Measurements from ENCODE around the gene NAT14.
"Not testable (repeated sequence)": the region's sequence is repeated elsewhere in the genome, so short reads cannot be mapped to it uniquely, and the experiment has no call there.

Gene NAT14

GRCh38 chr19:55484593-55485438 lies at the start of gene NAT14:
NAT14 (plus strand) TSS chr19:55485188; CDS start chr19:55485709, 521 bp downstream.
- DNase-seq, result peak; percentile 47 to 79

- no peak for DNase-seq
These were observed 48.1 kb upstream of the NAT14 start for GRCh38 chr19:55436847-55437246.

DNA sequence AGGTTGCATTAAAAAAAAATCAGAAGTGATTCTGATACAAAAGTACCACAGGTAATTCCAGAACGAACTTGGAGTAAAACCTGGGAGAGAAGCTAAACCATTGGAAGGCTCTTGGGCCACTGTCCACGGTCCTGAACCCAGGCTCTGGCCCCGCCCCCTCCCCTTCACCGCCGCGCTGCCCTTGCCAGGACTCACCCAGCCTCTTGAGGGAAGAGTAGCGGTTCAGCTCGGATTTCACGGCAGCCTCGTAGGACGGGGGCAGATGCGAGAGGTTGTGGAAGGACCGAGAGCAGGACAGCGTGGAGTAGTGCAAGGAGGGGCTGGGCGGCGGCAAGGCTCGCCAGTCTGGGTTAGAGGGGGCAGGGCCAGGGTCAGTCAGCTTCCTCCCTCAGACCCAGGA lies 47.6 kb upstream of the NAT14 start:
- peak in 1 of 2 experiments; percentile 42 for DNase-seq

GRCh38 chr19:55439052-55439451 lies 45.9 kb upstream of the NAT14 start:
- DNase-seq, result no peak

GRCh38 chr19:55440411-55441105 lies 44.4 kb upstream of the NAT14 start:
- DNase-seq, result no peak

GRCh38 chr19:55441319-55441691 lies 43.7 kb upstream of the NAT14 start:
- DNase-seq, result peak; percentile 33 to 63

GRCh38 chr19:55441692-55442321 lies 43.2 kb upstream of the NAT14 start:
- DNase-seq, result peak in 1 of 2 experiments; percentile 21

DNA sequence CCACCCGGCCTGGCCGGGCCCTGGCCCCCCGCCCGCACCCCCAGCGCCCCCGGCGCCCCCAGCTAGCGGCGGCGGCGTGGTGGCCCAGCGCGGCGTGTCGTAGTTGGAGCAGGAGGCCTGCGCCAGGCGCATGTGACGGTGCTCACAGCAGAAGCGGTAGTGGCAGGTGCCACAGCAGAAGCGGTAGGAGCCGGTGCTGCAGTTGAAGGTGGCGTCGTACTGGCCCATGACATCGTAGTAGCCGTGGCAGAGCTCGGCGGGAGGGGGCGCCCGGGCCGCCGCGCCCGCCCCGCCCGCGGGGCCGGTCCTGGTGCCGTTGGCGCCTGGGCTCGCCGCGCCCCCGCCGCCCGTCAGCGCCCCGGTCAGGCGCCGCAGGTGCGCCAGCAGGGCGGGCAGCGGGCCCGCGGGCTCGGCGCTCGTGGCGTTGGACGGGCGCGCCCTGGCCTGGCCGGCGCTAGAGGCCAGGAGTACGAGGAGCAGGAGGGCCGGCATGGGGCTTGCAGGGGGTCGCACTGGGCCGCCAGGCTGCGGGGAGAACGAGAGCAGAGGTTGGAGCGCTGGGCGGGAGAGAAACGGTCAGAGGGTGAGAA lies 42.5 kb upstream of the NAT14 start:
- DNase-seq, result peak in 1 of 2 experiments; percentile 40

GRCh38 chr19:55443045-55443823 lies 41.8 kb upstream of the NAT14 start, which contains the start of gene SHISA7:
SHISA7 (minus strand) TSS chr19:55443300; CDS start chr19:55442863, 437 bp downstream.
- DNase-seq, result peak in 1 of 2 experiments; percentile 59

- DNase-seq, result no peak
These were observed 41.0 kb upstream of the NAT14 start for GRCh38 chr19:55443824-55444480.

GRCh38 chr19:55444646-55445045 lies 40.3 kb upstream of the NAT14 start:
- DNase-seq, result no peak

GRCh38 chr19:55446060-55446459 lies 38.9 kb upstream of the NAT14 start:
- no peak for DNase-seq

- DNase-seq, result peak in 1 of 2 experiments; percentile 68
These were observed 37.4 kb upstream of the NAT14 start for GRCh38 chr19:55447421-55448174.

DNA sequence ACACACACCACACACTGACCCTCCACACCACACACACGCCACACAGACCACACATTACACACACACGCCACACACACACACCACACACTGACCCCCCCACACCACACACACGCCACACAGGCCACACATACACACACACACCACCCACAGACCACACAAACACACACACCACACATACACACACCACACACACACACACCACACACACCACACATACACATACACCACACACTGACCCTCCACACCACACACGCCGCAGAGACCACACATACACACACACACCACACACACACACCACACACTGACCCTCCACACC lies 36.9 kb upstream of the NAT14 start:
- not testable (repeated sequence) for DNase-seq

DNA sequence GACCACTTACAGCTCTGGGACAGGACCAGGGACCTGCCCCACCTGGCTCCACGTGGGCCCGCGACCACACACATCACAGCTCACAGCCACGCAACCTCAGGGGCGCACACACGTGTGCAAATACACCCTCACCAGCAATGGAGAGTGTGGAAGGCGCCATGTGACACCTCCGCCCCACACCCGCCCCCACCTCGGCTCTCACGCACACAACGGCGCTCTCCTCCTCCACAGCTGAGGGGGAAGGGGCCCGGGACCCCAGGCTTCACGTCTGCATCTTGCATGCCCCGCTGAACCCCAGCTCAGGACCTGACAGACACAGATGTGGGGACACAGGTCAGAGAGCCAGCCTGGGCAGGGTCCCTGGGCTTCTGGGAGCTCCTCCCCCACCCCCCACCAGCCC lies 35.5 kb upstream of the NAT14 start:
- DNase-seq, result no peak

GRCh38 chr19:55451163-55451964 lies 33.6 kb upstream of the NAT14 start:
- no peak for DNase-seq

GRCh38 chr19:55451965-55452748 lies 32.8 kb upstream of the NAT14 start:
- peak; percentile 50 to 72 for DNase-seq

DNA sequence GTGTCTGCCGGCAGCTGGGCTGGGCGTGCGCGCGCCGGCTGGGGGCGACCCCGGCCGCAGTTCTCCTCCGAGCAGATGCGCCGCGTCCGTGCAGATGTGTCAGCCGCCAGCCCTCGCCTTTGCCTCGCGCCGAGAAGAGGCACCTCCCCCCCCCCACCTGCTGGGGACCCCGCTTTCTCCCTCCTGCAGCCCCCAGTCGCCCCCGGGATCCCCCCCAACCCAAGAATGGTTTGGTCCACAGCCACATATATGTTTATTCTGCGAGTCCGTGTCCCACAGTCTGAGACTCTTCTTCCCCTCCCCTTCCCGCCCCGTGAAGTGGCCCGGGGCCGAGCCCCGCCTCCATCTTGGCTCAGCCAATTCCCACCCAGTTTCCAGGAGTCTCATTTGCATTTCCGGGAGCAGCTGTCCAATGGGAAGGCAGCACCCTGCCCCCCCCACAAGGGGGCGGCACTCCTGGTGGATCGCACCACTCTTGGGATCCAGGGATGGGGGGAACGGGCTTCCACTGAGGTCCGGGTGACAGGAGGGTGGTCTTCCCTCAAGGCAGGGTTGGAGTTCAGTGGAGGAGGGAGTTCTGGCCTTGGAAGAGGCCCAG lies 32.1 kb upstream of the NAT14 start:
- peak; percentile 95 to 97 for DNase-seq

Data from NCI-H524 (cell line).